Type B pancreatic cell (in vitro differentiated cells): ENCODE results near the gene BCKDHB. TPM values are rescaled to one million over a fixed set of nuclear protein-coding genes. Genes with fewer than 3 reads are reported as not detected.
A peak's percentile ranks its signal among the peaks of the same experiment; 100 is the strongest.

Source experiments
- DNase-seq: peaks from one replicate; pipeline ENCODE4 v3.0.0; 2021; ENCODE audit warnings: mixed read lengths; ENCODE audit not compliant: unreplicated experiment; ENCODE audit errors: extremely low spot score
- H3K27ac Mint-ChIP-seq: 2 replicates; pipeline ENCODE4 v1.8.0; 2021; ENCODE audit warnings: mild to moderate bottlenecking, mixed read lengths
- H3K27me3 Mint-ChIP-seq: 2 replicates; pipeline ENCODE4 v1.8.0; 2021; ENCODE audit warnings: mixed read lengths
- H3K36me3 Mint-ChIP-seq: 2 replicates; pipeline ENCODE4 v1.8.0; 2021; ENCODE audit warnings: mixed read lengths
- H3K4me1 Mint-ChIP-seq: one replicate; pipeline ENCODE4 v1.8.0; 2021; ENCODE audit warnings: mixed read lengths; ENCODE audit not compliant: unreplicated experiment
- H3K4me3 Mint-ChIP-seq: 2 replicates; pipeline ENCODE4 v1.8.0; 2021; ENCODE audit warnings: mild to moderate bottlenecking, mixed read lengths
- H3K9me3 Mint-ChIP-seq: 2 replicates; pipeline ENCODE4 v1.8.0; 2021; ENCODE audit warnings: mixed read lengths
- CTCF ChIP-seq: fragments of 200-600 bp; sonication (generic); conservative IDR thresholded peaks from 2 replicates; pipeline ENCODE4 v1.5.0; 2021; ENCODE audit warnings: antibody characterized with exemption, mild to moderate bottlenecking
- total RNA-seq: library from RNA; stranded (reverse); gene quantifications from 2 replicates; pipeline ENCODE4 v1.2.1, GENCODE V29; 2021; ENCODE audit warnings: low replicate concordance

The BCKDHB gene
- total RNA-seq, 1 donor from 2014 or later: 33.2 TPM

DNA sequence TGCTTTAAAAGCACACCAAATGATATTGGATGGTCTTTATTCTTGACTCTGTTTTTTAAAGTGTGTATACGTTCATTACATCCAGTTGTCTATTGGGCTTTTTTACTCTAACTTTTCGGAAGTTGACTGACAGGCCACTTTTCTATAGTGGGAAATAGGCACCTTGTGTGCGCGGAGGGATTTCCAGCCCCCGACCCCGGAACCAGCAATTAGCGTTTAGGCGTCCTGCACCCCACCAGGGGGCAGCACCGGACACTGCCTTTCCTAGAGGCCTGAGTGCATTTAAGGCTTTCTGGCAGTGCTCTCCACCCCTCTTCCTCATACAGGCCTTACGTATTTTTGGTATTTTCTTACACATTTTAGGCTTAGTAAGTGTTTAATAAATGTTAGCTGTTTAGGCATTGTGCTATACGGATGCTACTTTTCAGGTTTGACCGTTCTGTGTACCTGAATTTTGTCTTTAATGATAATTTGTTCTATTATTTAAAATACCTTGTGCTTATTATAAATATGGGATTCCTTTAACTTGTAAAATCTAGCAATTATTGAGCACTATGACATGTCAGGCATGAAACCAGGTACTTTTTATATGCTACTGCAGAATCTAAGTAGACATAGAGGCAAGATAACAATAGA is 231.8 kb downstream of the BCKDHB start:
- Mint-ChIP-seq H3K4me1 (peaks cover 15% of the 10 kb centered on the region), H3K27ac (no peak overlapping the region), H3K36me3 (no peaks in the 10 kb centered on the region), H3K9me3 (no peaks in the 10 kb centered on the region), H3K27me3 (no peaks in the 10 kb centered on the region), H3K4me3 (no peak overlapping the region)
- no peak for DNase-seq
- TF ChIP-seq CTCF: peak; percentile 86

DNA sequence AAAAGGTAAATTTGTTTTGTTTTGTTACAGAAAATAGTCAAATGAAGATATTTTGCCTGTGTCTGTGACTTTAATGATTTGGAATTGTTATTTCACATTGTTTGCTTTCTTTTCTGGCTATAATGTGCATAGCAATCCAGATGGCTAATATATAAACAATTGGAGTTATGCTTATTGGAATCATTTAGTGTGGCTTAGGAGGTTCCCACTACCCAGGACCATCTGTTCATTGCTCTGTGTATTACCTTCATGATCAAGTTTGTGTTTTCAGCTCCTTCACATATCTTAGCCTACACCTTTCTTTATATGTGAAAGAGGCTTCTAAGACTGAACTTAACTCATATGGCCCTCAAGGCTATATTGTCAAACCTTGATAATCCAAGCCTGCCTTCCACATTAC is 232.9 kb downstream of the BCKDHB start:
- H3K9me3 Mint-ChIP-seq: no peaks in the 10 kb centered on the region
- no peak overlapping the region for H3K4me3 Mint-ChIP-seq
- no peaks in the 10 kb centered on the region for H3K27me3 Mint-ChIP-seq
- H3K4me1 Mint-ChIP-seq: peaks cover 15% of the 10 kb centered on the region
- DNase-seq: no peak
- no peak for TF ChIP-seq CTCF
- H3K27ac Mint-ChIP-seq: no peak overlapping the region
- no peaks in the 10 kb centered on the region for H3K36me3 Mint-ChIP-seq

- no peaks in the 10 kb centered on the region for H3K36me3 Mint-ChIP-seq
- no peaks in the 10 kb centered on the region for H3K9me3 Mint-ChIP-seq
- H3K27me3 Mint-ChIP-seq: no peaks in the 10 kb centered on the region
- H3K27ac Mint-ChIP-seq: no peak overlapping the region
- no peak for TF ChIP-seq CTCF
- peaks cover 10% of the 10 kb centered on the region for H3K4me1 Mint-ChIP-seq
- H3K4me3 Mint-ChIP-seq: no peak overlapping the region
- no peak for DNase-seq
Measured at GRCh38 chr6:80340280-80340679, 233.8 kb downstream of the BCKDHB start.

GRCh38 chr6:80340686-80341085 is 234.2 kb downstream of the BCKDHB start:
- H3K9me3 Mint-ChIP-seq: no peaks in the 10 kb centered on the region
- no peaks in the 10 kb centered on the region for H3K36me3 Mint-ChIP-seq
- no peak overlapping the region for H3K27ac Mint-ChIP-seq
- no peak for DNase-seq
- peaks cover 7% of the 10 kb centered on the region for H3K4me1 Mint-ChIP-seq
- TF ChIP-seq CTCF: no peak
- no peak overlapping the region for H3K4me3 Mint-ChIP-seq
- no peaks in the 10 kb centered on the region for H3K27me3 Mint-ChIP-seq

DNA sequence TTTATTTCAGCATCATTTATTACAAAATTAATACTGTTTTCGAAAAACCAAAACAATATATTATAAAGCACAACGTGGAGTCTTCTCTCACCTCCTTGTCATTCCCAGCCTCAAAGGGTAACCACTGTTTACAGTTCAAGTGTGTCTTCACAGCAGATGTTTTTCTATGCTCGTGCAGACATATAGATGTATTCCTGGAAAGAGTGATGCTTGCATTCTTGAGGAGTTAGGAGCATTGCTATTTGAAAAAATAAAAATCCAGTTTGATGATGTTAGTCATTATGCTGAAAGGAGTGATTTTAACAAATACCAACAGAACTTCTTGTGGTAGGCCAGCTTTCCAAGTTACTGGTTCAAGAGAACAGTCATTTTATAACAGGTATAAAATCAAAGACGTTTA is 234.9 kb downstream of the BCKDHB start:
- no peak for TF ChIP-seq CTCF
- no peak overlapping the region for H3K4me3 Mint-ChIP-seq
- H3K27me3 Mint-ChIP-seq: no peaks in the 10 kb centered on the region
- no peaks in the 10 kb centered on the region for H3K36me3 Mint-ChIP-seq
- no peak overlapping the region for H3K27ac Mint-ChIP-seq
- peaks cover 7% of the 10 kb centered on the region for H3K4me1 Mint-ChIP-seq
- H3K9me3 Mint-ChIP-seq: no peaks in the 10 kb centered on the region
- no peak for DNase-seq

GRCh38 chr6:80343511-80343910 is 237.0 kb downstream of the BCKDHB start:
- no peak overlapping the region for H3K4me3 Mint-ChIP-seq
- H3K27ac Mint-ChIP-seq: no peak overlapping the region
- H3K9me3 Mint-ChIP-seq: no peaks in the 10 kb centered on the region
- no peak for DNase-seq
- no peaks in the 10 kb centered on the region for H3K27me3 Mint-ChIP-seq
- no peak for TF ChIP-seq CTCF
- H3K4me1 Mint-ChIP-seq: peaks cover 7% of the 10 kb centered on the region
- peaks cover 3% of the 10 kb centered on the region for H3K36me3 Mint-ChIP-seq
